Duodenal mucosa (tissue), 2 donors: Measurements from ENCODE around the gene ADAMTS15.

Experiments
- H3K27ac ChIP-seq: one replicate; pipeline ENCODE4 v1.7.0; 2013; ENCODE audit warnings: low read depth, low read length
- H3K27me3 ChIP-seq, 2 donors: one replicate each; pipeline ENCODE4 v1.7.0; 2013; ENCODE audit warnings: low read length in 2 of 2, control low read depth in 1 of 2; ENCODE audit not compliant: insufficient read depth in 2 of 2, control insufficient read depth in 1 of 2
- H3K36me3 ChIP-seq, 2 donors: one replicate each; pipeline ENCODE4 v1.7.0; 2013; ENCODE audit warnings: low read length in 2 of 2, control low read depth in 1 of 2; ENCODE audit not compliant: insufficient read depth in 2 of 2, control insufficient read depth in 1 of 2
- H3K4me1 ChIP-seq, 2 donors: one replicate each; pipeline ENCODE4 v1.7.0; 2013; ENCODE audit warnings: low read length in 2 of 2, control low read depth in 1 of 2; ENCODE audit not compliant: insufficient read depth in 2 of 2, control insufficient read depth in 1 of 2
- H3K4me3 ChIP-seq, 2 donors: one replicate each; pipeline ENCODE4 v1.7.0; 2013; ENCODE audit warnings: low read length in 2 of 2, low read depth in 1 of 2
- H3K9ac ChIP-seq, 2 donors: one replicate each; pipeline ENCODE4 v1.7.0; 2013; ENCODE audit warnings: low read length in 2 of 2, low read depth in 1 of 2
- H3K9me3 ChIP-seq, 2 donors: one replicate each; pipeline ENCODE4 v1.7.0; 2013; ENCODE audit warnings: low read length in 2 of 2, control low read depth in 1 of 2; ENCODE audit not compliant: control insufficient read depth in 1 of 2

The ADAMTS15 gene

GRCh38 chr11:130448416-130449309 lies at the start of gene ADAMTS15:
ADAMTS15 (plus strand) TSS chr11:130448645; CDS start chr11:130448974, 329 bp downstream.
- H3K27ac ChIP-seq = peak within 1 kb of the TSS; percentile 20
- H3K36me3 ChIP-seq = no peaks in the 10 kb centered on the region
- H3K9me3 ChIP-seq = no peaks in the 10 kb centered on the region
- peak within 1 kb of the TSS; percentile 63 to 75 for H3K4me3 ChIP-seq
- H3K4me1 ChIP-seq = peaks cover 17 to 28% of the 10 kb centered on the region in 2 donors
- H3K27me3 ChIP-seq = peaks cover 5 to 17% of the 10 kb centered on the region in 2 donors
- peak within 1 kb of the TSS; percentile 11 to 47 for H3K9ac ChIP-seq

GRCh38 chr11:130399196-130399595 lies 49.2 kb upstream of the ADAMTS15 start:
- Histone ChIP-seq H3K4me3 (no peak overlapping the region), H3K9ac (no peak overlapping the region), H3K4me1 (peaks cover 8 to 10% of the 10 kb centered on the region in 2 donors), H3K36me3 (no peaks in the 10 kb centered on the region), H3K9me3 (no peaks in the 10 kb centered on the region), H3K27me3 (peaks cover 0 to 3% of the 10 kb centered on the region in 2 donors), H3K27ac (no peak overlapping the region)

GRCh38 chr11:130400781-130401483 lies 47.5 kb upstream of the ADAMTS15 start:
- Histone ChIP-seq H3K36me3 (no peaks in the 10 kb centered on the region), H3K9ac (no peak overlapping the region), H3K9me3 (no peaks in the 10 kb centered on the region), H3K4me1 (peaks cover 8 to 10% of the 10 kb centered on the region in 2 donors), H3K4me3 (no peak overlapping the region), H3K27ac (no peak overlapping the region), H3K27me3 (peaks cover 0 to 3% of the 10 kb centered on the region in 2 donors)

GRCh38 chr11:130402570-130402969 lies 45.9 kb upstream of the ADAMTS15 start:
- H3K4me1 ChIP-seq = peaks cover 8 to 10% of the 10 kb centered on the region in 2 donors
- no peak overlapping the region for H3K27ac ChIP-seq
- no peaks in the 10 kb centered on the region for H3K36me3 ChIP-seq
- no peak overlapping the region for H3K9ac ChIP-seq
- no peak overlapping the region for H3K4me3 ChIP-seq
- H3K27me3 ChIP-seq = peaks cover 0 to 3% of the 10 kb centered on the region in 2 donors
- H3K9me3 ChIP-seq = no peaks in the 10 kb centered on the region

- H3K9ac ChIP-seq = no peak overlapping the region
- peaks cover 8 to 10% of the 10 kb centered on the region in 2 donors for H3K4me1 ChIP-seq
- H3K9me3 ChIP-seq = no peaks in the 10 kb centered on the region
Measured at GRCh38 chr11:130403271-130403804, 45.1 kb upstream of the ADAMTS15 start.

GRCh38 chr11:130403967-130404366 lies 44.5 kb upstream of the ADAMTS15 start:
- Histone ChIP-seq H3K9me3 (no peaks in the 10 kb centered on the region), H3K27me3 (peaks cover 0 to 3% of the 10 kb centered on the region in 2 donors), H3K4me3 (no peak overlapping the region), H3K4me1 (peaks cover 8 to 10% of the 10 kb centered on the region in 2 donors), H3K36me3 (no peaks in the 10 kb centered on the region), H3K27ac (peak overlapping the region; percentile 61), H3K9ac (no peak overlapping the region)

More at GRCh38 chr11:130403271-130403804, 45.1 kb upstream of the ADAMTS15 start:
- H3K27ac ChIP-seq = peak overlapping the region; percentile 61
- peaks cover 0 to 3% of the 10 kb centered on the region in 2 donors for H3K27me3 ChIP-seq
- no peaks in the 10 kb centered on the region for H3K36me3 ChIP-seq
- H3K4me3 ChIP-seq = no peak overlapping the region

- Histone ChIP-seq H3K9ac (no peak overlapping the region), H3K27me3 (peaks cover 0 to 3% of the 10 kb centered on the region in 2 donors), H3K4me3 (no peak overlapping the region), H3K9me3 (no peaks in the 10 kb centered on the region), H3K4me1 (peaks cover 8 to 10% of the 10 kb centered on the region in 2 donors), H3K36me3 (no peaks in the 10 kb centered on the region), H3K27ac (no peak overlapping the region)
Measured at GRCh38 chr11:130404727-130405126, 43.7 kb upstream of the ADAMTS15 start.

- H3K4me1 ChIP-seq = peaks cover 6 to 8% of the 10 kb centered on the region in 2 donors
- H3K27ac ChIP-seq = no peak overlapping the region
- no peak overlapping the region for H3K4me3 ChIP-seq
- H3K9me3 ChIP-seq = no peaks in the 10 kb centered on the region
- H3K36me3 ChIP-seq = no peaks in the 10 kb centered on the region
- H3K27me3 ChIP-seq = no peaks in the 10 kb centered on the region
- H3K9ac ChIP-seq = no peak overlapping the region
Measured at GRCh38 chr11:130405428-130405827, 43.0 kb upstream of the ADAMTS15 start.

GRCh38 chr11:130407978-130408377 lies 40.5 kb upstream of the ADAMTS15 start:
- no peaks in the 10 kb centered on the region for H3K9me3 ChIP-seq
- H3K4me3 ChIP-seq = no peak overlapping the region
- no peaks in the 10 kb centered on the region for H3K36me3 ChIP-seq
- H3K9ac ChIP-seq = no peak overlapping the region
- no peak overlapping the region for H3K27ac ChIP-seq
- no peaks in the 10 kb centered on the region for H3K4me1 ChIP-seq
- H3K27me3 ChIP-seq = no peaks in the 10 kb centered on the region
